GM19397 (cell line): ENCODE data around the gene HOXB5.

Experiments
- ATAC-seq: cut with Tn5 transposase; IDR thresholded peaks from one replicate; pipeline ENCODE4 v1.9.1; 2021; ENCODE audit warnings: mild to moderate bottlenecking, moderate library complexity; ENCODE audit not compliant: unreplicated experiment

HOXB5 gene

DNA sequence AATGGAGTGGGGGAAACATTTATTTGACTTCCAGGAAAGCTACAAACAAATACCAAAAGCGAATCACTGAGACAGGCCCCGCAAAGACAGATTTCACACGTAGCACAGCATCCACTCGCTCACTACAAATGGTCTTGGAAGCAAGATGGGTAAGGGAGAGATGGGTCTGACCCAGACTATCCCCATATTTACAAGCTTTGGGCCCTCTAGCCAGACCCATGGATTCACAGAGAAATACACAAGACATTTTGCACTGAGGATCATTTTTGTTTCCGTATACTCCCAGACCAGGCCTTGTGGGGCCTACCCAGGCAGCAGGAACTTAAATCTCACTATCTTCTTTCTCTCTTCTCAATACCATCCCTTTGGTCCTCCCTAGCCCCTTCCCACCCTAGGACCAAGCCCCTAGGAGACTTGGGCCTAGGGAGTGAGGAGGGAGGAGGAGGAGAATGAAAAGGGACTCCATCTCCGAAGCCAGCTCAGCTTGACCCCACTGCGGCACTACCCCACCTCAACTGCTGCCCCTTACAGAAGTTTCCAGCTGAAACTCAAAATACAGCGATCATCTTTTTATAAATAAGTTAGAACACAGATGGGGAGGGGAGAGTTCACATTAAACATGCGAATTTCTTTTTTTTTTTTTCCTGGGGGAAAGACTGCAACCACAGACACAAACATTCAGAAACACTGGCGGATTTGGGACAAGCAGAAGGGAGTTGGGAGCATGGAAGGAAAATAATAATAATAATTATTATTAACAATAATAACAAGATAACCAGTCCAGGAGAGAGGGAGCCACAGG is 2.1 kb downstream of the HOXB5 start:
- ATAC-seq: no peak

- no peak for ATAC-seq
Measured at GRCh38 chr17:48590607-48591161, 2.9 kb downstream of the HOXB5 start.

DNA sequence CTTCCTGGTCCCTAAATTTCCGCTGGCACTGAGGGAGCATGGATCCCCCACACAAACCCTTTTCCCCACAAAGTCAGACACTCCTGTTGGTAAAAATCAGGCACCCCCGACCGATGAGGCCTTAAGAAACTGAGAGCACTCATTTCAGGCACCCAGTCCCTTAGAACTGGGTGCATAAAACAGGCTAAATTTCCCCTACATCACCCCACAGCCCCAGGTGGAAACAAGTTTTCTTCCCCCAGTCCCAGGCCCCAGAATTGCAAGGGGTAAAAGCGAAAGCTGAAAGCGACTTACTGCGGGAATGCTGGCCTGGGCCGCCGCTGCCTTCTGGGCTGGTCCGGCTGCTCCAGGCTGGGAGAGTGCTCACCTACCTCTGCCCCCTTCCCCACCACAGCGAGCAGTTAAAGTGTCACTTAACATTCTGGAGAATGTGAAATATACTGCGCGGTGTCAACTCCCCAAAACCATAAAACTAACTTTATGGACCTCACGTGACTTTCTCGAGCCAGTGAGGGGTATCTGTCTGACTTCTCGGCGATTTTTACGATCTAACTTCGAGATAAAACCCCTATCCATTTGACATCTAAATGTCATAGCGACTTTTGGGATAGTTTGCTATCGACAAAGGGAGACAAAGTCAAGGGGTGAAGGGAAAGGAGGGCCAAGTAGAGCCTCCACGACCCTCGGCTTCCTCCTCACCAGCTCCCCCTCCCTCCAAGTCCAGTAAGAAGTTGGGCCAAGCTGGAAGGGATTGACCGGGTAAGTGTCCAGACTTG is 3.6 kb downstream of the HOXB5 start, which contains the start of gene HOXB3:
Gene HOXB3 (minus strand): TSS at position 411 of the 776 bp plus-strand sequence. CDS start 37,767 bp downstream, outside the sequence.
- ATAC-seq: no peak

DNA sequence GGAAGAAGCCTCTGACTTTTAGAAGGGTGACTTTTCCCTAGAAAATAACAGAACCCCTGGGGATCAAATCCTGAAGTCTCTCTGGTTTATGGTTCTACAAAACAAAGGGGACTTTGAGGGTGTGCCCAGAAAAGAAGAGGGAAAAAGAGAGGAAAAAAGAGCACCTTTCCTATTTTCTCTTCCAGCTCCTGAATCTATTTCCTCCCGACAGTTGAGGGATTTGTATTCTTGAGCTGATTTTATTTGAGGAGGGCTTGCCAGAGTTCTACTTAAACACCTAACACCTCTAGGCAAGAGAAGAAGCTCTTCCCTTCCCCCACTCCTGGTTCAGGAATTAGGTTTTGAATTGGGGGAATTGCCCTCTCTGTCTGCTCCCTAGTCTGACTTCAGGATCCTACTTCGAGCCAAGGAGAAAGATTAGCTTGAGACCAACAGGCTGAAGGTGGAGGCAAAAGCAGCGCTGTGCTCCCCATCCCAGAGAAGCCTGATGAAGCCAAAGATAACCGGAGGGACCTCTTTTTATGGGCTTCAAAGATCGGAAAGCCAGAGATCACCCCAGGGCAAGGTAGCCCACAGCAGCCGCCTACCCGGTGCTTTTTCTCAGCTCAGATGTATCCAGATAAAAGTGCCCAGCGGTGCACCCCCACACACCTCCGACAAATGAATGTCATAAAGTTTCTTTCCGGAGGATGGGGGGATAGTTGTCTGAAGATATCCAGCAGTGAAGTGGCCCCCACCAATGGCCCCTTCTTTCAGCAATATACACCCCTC is 4.3 kb downstream of the HOXB5 start:
- no peak for ATAC-seq

- no peak for ATAC-seq
Measured at GRCh38 chr17:48588528-48588927, 5.1 kb downstream of the HOXB5 start.

GRCh38 chr17:48588074-48588415 is 5.5 kb downstream of the HOXB5 start:
- no peak for ATAC-seq

DNA sequence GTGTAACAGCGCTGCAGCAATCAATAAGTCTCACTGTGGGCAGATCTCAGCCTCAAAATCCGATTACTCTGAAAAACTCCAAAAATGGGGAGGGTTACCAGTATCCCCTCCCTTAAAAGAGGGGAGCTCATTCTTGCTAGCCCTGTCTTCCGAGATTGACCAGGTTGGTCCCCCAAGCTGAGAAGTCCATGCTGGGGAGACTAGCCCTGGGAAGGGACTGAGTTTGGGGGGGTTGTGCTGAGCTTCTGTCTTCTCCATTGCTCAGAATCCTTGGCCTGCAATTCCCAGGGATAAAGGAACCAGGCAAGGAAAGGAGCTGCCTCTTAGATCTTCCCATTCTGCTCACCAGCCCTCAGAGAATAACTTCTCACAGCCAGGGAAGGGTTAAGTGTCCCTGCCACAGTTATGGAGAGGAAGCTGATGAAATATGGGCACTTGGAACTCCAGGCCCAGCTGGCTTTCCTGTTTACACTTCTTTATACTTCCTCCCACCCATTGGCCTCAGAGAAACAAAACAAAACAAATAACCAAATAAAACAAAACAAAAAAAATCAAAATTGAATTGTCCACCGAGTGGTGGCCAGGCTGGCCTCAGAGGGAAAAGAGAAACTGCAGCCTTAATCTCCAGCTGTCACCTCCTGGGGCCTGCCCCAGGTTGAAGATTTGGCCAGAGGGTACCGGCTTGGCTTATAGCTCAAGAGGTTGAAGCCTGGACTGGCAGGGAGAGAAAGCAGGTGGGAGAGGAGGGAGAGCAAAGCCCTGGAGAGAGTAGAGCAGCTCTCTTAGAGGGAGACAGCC is 6.1 kb downstream of the HOXB5 start:
- no peak for ATAC-seq

DNA sequence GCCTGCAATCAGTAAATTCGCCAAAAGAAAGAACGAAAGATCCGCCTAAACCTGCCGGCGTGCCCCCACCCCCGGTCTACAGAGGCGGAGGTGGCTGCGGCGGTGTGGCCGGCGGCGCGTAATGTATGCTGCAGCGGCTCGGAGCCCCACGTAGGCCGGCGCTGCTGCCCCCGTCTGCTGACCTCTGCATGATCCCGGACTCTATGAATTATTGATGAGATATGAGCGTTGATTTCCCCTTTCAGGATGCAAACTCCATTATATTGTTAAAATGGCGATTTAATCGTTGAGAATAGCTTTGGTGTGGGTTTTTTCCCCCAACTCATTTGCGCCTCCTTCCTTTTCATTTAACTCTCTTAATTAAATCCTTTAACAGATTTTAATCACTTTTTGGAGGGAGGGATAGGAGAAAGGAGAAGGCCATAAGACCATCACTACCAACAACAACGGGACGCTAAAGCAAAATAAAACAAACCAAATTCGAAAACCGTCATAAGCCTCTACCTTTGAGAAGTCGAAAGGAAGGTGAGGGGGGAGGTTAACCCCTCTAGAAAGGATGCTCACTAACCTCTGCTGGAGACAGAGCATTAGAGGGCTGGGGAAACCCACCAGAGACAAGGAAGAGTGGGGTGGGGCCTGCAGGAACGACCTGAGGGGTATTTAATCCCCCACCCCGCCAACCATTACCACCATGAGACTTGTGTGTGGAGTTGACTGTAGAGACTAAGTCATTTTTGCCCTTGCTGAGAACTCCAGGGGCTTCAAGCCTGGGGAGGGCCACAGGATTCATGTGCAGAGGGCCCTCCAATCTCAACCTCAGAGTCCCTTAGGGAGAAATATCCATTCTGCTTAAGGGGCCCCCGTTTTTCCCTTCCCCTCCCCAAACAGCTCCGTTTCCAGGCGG is 7.0 kb downstream of the HOXB5 start:
- no peak for ATAC-seq

DNA sequence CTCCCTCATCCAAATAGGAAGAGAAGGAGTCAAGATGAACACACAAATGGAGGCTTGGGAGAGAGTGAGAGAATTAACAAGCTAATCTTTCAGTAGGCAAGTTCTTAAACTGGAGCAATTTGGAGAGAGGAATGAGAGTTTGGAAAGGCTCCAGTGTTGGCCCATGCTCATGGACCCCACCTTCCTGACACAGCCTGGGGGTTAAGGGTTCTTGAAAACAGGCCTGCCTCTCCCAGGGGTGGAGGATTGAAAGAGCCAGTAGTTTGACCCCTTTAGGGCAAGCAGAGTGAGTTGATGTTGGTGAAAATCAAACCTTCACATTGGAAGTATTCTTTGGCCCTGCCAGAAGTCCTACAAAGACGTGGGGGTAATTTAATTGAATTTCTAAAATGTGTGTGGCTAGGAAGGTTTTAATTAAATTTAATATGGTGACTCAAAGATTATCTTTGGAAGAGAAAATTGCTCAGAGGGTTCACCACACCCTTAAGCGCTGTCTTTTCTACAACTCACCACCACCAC is 9.3 kb downstream of the HOXB5 start:
- no peak for ATAC-seq

DNA sequence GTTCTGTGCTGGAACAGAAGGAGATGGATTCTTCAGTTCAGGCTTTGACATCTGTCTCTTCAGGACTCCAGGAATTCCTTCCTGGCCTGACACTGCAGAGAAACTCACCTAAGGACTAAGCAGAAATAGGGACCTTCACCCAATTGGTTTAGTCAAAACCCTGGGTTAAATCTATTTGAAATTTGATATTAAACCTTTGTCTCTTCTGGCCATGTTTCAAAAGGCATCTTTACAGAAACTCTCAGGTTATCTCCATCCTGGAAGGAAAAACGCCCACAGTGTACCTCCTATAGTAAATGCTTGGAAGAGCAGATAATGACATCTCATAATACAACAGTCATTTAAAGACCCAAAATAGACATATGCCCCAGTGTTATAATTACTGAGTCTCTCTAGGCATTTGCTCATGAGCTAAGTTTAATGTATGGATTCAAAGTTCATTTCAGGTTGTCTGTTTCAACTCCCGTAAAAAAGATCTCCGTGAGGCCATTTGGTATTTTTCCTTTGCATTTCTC is 9.8 kb downstream of the HOXB5 start:
- no peak for ATAC-seq

DNA sequence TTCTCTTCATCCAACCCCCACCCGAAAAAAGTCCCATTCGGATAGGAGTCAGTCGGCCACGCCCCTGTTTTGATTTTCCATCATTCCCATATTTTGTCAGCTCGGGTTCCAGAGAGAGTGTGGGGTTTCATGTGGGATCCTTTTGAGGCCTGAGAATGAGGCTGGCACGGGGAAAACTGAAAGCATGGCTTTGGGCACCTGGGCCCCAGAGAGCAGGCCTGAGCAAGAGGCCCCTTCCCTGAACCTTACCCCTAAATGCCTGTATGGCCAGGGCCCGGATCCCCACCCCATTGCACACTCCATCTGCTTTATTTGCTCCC is 10.9 kb downstream of the HOXB5 start:
- no peak for ATAC-seq

- ATAC-seq: no peak
Measured at GRCh38 chr17:48579760-48580554, 13.6 kb downstream of the HOXB5 start.

DNA sequence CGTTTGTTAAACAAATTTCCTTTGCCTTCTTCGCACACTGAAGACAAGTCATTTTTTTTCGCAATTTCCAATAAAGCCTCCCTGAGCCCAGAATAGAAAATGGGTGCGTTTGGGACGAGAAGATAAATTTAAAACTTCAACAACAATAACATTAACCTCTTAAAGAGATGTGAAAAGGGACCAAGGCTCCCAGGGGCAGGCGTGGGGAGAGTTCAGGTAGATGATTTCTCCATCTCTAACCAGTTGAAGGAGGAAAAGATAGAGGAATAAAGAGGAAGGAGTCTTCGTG is 14.2 kb downstream of the HOXB5 start:
- no peak for ATAC-seq

DNA sequence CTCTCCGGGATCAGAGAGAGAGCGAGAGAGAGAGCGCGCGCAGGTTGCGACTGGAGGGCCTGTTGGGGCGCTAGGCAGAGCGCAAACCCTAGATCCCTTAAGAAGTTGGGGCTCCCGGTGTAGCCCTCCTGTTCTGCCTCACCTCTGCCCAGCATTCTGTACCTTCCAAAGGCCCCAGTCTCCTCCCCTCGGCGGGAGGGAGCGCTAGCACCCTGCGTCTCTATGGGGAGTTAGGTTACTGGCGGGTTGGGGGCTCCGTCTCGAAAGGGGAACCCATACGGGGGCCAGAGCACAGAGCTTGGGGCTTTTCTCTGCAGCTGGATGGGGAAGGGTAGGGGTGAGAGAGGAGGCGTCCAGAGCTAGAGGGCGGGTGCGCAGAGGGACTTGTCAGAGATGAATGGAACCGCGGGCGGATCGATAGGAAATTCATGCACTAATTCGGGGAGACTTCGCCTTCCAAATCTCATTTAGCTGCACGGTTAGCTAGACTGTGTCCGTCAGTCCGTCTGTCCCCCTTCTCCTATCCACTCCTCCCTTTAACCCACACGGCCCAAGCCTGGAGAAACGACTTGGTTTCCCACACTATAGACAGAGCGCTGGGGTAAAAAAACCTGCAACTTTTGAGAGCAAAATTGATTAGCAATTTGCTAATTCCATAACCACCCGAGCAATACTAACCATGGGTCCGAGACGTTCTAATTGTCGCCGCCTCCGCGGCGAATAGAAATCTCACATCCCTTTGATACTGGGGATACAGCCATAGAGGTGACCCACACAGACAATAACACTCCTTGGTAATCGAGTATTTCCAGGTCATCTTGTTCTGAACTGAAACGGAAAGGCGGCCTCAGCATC is 14.7 kb downstream of the HOXB5 start:
- ATAC-seq: peak; percentile 25

DNA sequence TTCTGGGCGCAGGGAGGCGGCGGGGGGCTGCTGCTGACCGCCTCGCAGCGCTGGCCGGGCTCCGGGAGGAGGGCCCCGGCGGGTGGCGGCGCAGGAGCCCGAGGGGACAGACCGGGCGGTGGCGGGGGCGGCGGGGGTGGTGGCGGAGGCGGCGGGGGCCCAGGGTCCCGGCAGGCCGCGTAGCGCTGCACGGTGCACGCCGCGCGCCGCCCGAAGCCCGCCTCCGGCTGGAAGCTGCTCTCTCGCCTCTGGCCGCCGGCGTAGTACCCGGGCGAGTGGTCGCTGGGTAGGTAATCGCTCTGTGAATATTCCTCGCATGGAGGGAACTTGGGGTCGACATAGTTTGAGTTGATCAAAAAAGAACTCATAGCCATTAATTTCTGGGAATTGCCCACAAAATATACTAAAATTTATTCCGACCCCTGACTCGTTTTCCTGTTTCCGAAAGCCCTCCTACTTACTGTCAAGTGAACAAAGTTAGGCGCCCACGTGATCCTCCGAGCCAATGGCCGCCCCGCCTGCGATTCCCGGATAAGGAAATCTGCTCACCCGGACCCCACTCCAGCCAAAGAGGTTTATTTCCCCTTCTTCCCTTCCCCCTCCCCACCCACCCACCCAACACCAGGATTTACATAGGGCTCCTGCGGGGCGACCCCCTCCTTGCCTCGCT is 15.5 kb downstream of the HOXB5 start, which contains the start of gene HOXB4:
Gene HOXB4 (minus strand): TSS at position 405 of the 670 bp plus-strand sequence. CDS start 31 bp downstream, at position 374.
- ATAC-seq: peak; percentile 50

DNA sequence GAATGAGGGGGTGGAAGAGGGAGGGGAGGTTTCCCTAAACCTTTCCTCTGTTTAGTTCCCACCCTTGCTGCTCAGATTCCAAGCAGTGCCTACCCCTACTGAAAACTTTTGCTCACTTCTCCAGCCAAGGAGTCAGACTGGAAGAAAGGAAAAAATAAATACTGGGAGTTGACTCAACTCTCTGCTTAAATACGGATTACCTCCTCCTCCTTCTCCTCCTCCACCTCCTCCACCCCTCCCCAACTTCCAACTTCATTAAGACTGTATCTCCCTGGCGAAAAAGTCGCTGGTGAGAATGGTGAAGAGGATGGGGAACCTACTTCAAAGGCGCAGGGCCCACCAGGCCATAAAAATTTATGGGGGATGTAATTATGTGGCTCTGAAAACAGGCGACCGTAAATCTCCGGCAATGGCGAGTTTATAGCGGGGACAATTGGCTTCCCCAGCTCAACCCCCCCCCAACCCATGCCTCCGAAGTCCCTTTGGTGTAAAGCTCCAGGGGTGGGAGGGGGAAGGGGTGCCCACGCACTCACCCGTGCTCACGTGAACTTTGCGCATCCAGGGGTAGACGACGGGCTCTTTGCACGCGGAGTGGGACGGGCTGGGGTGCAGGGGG is 16.1 kb downstream of the HOXB5 start:
- peak; percentile 7 for ATAC-seq
